A673 (cell line): ENCODE measurements around the gene MAP4K4. TPM values are rescaled to one million over a fixed set of nuclear protein-coding genes. Genes with fewer than 3 reads are reported as not detected.

Source experiments
- BruUV-seq: library from RNA; stranded (reverse); fragments of 400-500 nt; replicated peaks from 2 replicates; lab custom pipeline; 2021; lab: Mats Ljungman, UMichigan
- CTCF ChIA-PET: fragments of 300-600 bp; sonication (Branson Sonifier 250); formaldehyde crosslinking; loops from one replicate; lab custom pipeline; 2022; ENCODE audit warnings: antibody characterized with exemption; lab: Charles Lee
- POLR2A ChIA-PET: fragments of 300-600 bp; sonication (Branson Sonifier 250); formaldehyde crosslinking; loops from one replicate; lab custom pipeline; 2022; ENCODE audit warnings: antibody characterized with exemption; ENCODE audit not compliant: low non-redundant PET; lab: Charles Lee
- DNase-seq: peaks from one replicate; pipeline ENCODE4 v3.0.0-alpha.2; 2015; ENCODE audit warnings: low spot score
- H3K27ac ChIP-seq: fragments of 200-600 bp; sonication (generic); 2 replicates; pipeline ENCODE4 v1.5.1; 2016; ENCODE audit warnings: mixed run types, low read depth, mild to moderate bottlenecking, mixed read lengths, antibody characterized with exemption, low read length; ENCODE audit not compliant: poor library complexity, severe bottlenecking
- H3K27me3 ChIP-seq: fragments of 200-600 bp; sonication (generic); replicated peaks from 2 replicates; pipeline ENCODE4 v1.6.1; 2017; ENCODE audit warnings: mixed run types, low read depth, mild to moderate bottlenecking, mixed read lengths, antibody characterized with exemption, low read length; ENCODE audit not compliant: insufficient read depth, poor library complexity
- H3K36me3 ChIP-seq: fragments of 200-600 bp; sonication (generic); 2 replicates; pipeline ENCODE4 v1.6.1; 2016; ENCODE audit warnings: mixed run types, mild to moderate bottlenecking, mixed read lengths, antibody characterized with exemption, low read length; ENCODE audit not compliant: insufficient read depth, poor library complexity, severe bottlenecking
- H3K4me1 ChIP-seq: fragments of 200-600 bp; sonication (generic); 2 replicates; pipeline ENCODE4 v1.6.1; 2017; ENCODE audit warnings: mixed run types, mild to moderate bottlenecking, mixed read lengths, antibody characterized with exemption, low read length; ENCODE audit not compliant: insufficient read depth, poor library complexity, severe bottlenecking
- H3K4me3 ChIP-seq: fragments of 200-600 bp; sonication (generic); 2 replicates; pipeline ENCODE4 v1.5.1; 2016; ENCODE audit warnings: low read depth, mixed run types, mild to moderate bottlenecking, mixed read lengths, low read length; ENCODE audit not compliant: poor library complexity, severe bottlenecking
- H3K9me3 ChIP-seq: fragments of 200-600 bp; sonication (generic); 2 replicates; pipeline ENCODE4 v1.6.1; 2016; ENCODE audit warnings: mixed run types, low read depth, mild to moderate bottlenecking, mixed read lengths, antibody characterized with exemption, low read length; ENCODE audit not compliant: poor library complexity, severe bottlenecking
- EZH2 ChIP-seq: fragments of 200-600 bp; sonication (generic); IDR thresholded peaks from 2 replicates; pipeline ENCODE4 v1.6.1; 2017; ENCODE audit warnings: borderline replicate concordance, low read depth, mild to moderate bottlenecking, mixed read lengths, antibody characterized with exemption, low read length; ENCODE audit not compliant: poor library complexity, severe bottlenecking
- intact Hi-C: fragments of 100-400 bp; cut with micrococcal nuclease; formaldehyde crosslinking; loops from one replicate; pipeline ENCODE4 v1.10.0; 2022; ENCODE audit not compliant: unreplicated experiment
- total RNA-seq: library from RNA; stranded (reverse); gene quantifications from 2 replicates; pipeline ENCODE4 v1.2.3, GENCODE V29; 2021
- TF ChIP-seq, protein P1 (sequence below): fragments of 300-800, 200-600 bp; sonication (generic); conservative IDR thresholded peaks from 2 replicates; pipeline ENCODE4 v1.5.1; 2017; ENCODE audit warnings: low read depth, mild to moderate bottlenecking, antibody characterized with exemption, low read length, moderate library complexity, mixed read lengths

Gene MAP4K4
- total RNA-seq, 1 experiment from 2014 or later: 157 TPM

DNA sequence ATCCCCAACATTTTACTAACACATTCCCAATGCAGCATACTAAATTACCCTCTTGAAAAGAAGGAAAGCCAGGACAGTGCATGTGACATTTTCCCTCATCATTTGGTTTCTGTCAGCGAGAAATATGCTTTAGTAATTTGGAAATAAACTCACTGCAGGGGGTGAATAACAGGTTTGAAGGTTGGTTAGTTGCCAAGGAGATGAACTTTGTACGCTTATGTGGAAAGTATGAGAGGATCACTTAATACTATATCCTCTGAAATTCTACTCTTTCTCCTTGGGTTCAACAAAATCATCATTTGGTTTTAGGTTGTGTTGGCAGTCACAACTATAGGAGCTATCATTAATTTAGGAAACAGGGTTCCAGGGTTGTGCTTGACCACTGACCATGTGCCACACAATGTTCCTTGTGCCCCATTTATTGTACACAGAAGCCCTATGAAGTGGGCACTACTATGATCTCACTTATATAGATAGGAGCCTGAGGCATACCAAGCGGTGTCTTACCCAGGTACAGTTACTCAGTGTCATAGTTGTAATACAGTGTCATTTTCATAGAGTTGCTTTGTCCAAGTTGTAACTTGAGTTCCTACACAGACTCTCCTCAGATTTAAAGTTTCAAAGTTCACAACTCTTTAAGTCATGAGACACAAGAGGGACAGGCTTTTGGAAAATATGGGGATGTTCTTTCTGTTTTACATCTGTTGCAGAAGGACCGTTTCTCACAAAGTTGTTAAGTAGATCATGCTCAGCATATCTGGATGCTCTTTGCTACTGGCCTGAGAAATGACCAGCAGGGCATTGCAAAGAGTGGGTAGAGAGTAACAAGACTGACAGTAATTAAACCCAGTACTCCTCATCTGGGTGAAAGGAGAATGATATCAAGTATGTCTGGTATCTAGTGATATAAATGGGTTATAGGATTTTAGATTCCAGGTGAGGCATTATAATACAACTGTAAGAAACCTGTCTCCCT, 91.8 kb downstream of the MAP4K4 start:
- no peak for TF ChIP-seq EZH2
- TF ChIP-seq, protein P1, sequence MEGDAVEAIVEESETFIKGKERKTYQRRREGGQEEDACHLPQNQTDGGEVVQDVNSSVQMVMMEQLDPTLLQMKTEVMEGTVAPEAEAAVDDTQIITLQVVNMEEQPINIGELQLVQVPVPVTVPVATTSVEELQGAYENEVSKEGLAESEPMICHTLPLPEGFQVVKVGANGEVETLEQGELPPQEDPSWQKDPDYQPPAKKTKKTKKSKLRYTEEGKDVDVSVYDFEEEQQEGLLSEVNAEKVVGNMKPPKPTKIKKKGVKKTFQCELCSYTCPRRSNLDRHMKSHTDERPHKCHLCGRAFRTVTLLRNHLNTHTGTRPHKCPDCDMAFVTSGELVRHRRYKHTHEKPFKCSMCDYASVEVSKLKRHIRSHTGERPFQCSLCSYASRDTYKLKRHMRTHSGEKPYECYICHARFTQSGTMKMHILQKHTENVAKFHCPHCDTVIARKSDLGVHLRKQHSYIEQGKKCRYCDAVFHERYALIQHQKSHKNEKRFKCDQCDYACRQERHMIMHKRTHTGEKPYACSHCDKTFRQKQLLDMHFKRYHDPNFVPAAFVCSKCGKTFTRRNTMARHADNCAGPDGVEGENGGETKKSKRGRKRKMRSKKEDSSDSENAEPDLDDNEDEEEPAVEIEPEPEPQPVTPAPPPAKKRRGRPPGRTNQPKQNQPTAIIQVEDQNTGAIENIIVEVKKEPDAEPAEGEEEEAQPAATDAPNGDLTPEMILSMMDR: no peak
- Histone ChIP-seq H3K27ac (no peak overlapping the region), H3K27me3 (no peaks in the 10 kb centered on the region), H3K4me3 (no peak overlapping the region), H3K9me3 (no peaks in the 10 kb centered on the region), H3K36me3 (no peaks in the 10 kb centered on the region), H3K4me1 (peaks cover 36% of the 10 kb centered on the region)
- no TSS peak for BruUV-seq
- POLR2A ChIA-PET: no interaction called here
- intact Hi-C loops: no loop called here
- CTCF ChIA-PET: no interaction called here
- no peak for DNase-seq

DNA sequence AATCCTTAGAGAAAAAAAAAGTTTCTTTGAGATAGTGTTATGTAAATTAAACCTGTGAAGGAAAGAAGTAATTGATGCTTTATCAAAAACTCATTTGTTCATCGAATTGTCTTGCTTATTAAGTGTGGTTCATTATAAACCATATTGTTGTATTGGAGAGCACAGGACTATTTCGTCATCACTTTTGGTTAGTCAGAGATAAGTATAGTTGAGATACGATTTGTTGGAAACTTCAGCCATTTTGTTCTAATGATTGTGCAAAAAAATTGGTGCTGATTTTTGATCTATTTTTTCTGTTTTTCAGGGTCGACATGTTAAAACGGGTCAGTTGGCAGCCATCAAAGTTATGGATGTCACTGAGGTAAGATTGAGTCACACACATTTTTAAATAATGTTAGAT, 92.9 kb downstream of the MAP4K4 start:
- Histone ChIP-seq H3K9me3 (no peaks in the 10 kb centered on the region), H3K36me3 (no peaks in the 10 kb centered on the region), H3K27me3 (no peaks in the 10 kb centered on the region), H3K27ac (peak overlapping the region; percentile 49), H3K4me3 (no peak overlapping the region), H3K4me1 (peaks cover 36% of the 10 kb centered on the region)
- CTCF ChIA-PET: no interaction called here
- BruUV-seq: no TSS peak
- intact Hi-C loops: no loop called here
- POLR2A ChIA-PET: no interaction called here
- no peak for DNase-seq
- TF ChIP-seq, protein P1: no peak
- no peak for TF ChIP-seq EZH2

DNA sequence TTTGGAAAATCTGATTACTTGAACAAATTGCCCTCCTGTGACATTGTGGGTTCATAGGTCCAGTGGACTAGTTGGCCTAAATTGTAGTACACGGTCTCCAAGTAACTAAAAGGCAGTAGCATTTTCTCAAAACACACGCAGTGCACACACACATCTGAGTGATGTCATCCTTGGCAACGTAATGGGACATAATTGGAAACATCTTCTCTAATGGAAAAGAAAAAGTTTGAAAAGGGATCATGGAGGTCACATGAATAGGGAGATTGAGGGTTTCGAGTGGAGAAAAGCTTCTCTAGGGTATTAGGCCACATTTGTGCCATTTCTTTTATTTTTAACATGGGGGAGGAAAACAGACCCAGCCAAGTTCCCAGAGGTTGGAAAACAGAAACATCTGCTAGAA, 93.3 kb downstream of the MAP4K4 start:
- peak; percentile 61 for DNase-seq
- intact Hi-C loops: no loop called here
- BruUV-seq: no TSS peak
- Histone ChIP-seq H3K27me3 (no peaks in the 10 kb centered on the region), H3K27ac (peak overlapping the region; percentile 49), H3K36me3 (no peaks in the 10 kb centered on the region), H3K4me1 (peaks cover 36% of the 10 kb centered on the region), H3K9me3 (no peaks in the 10 kb centered on the region), H3K4me3 (no peak overlapping the region)
- ChIA-PET CTCF (no interaction called here), POLR2A (no interaction called here)
- TF ChIP-seq EZH2: no peak
- TF ChIP-seq, protein P1: no peak
